Right atrium auricular region (tissue), 2 donors: ENCODE measurements around the gene ERGIC1. TPM values are rescaled to one million over a fixed set of nuclear protein-coding genes. Genes with fewer than 3 reads are reported as not detected.

ENCODE experiments used
- DNase-seq: peaks from one replicate; pipeline ENCODE4 v3.0.0-alpha.2; 2019; ENCODE audit warnings: low spot score
- H3K27ac ChIP-seq, 2 donors: fragments of 200-600 bp; sonication (generic); 1 replicate in 1 of 2; 2 replicates in 1 of 2; pipeline ENCODE4 v1.5.1; 2016 to 2019
- H3K27me3 ChIP-seq, 2 donors: fragments of 200-600 bp; sonication (generic); one replicate each; pipeline versions ENCODE4 v1.5.1 to v1.6.0; 2017 to 2019
- H3K36me3 ChIP-seq: fragments of 200-600 bp; sonication (generic); one replicate; pipeline ENCODE4 v1.5.1; 2016
- H3K4me1 ChIP-seq, 2 donors: fragments of 200-600 bp; sonication (generic); one replicate each; pipeline versions ENCODE4 v1.5.1 to v1.6.0; 2017 to 2019
- H3K4me3 ChIP-seq, 2 donors: fragments of 200-600 bp; sonication (generic); 1 replicate in 1 of 2; 2 replicates in 1 of 2; pipeline ENCODE4 v1.5.1; 2017 to 2019; ENCODE audit warnings: mild to moderate bottlenecking in 1 of 2, moderate library complexity in 1 of 2
- H3K9me3 ChIP-seq, 2 donors: fragments of 200-600 bp; sonication (generic); one replicate each; pipeline ENCODE4 v1.5.1; 2019
- CTCF ChIP-seq, 2 donors: fragments of 200-600 bp; sonication (generic); IDR thresholded peaks; one replicate each; pipeline ENCODE4 v1.5.1; 2019; ENCODE audit warnings: antibody characterized with exemption in 2 of 2
- total RNA-seq, 2 donors: library from RNA; depleted of rRNA; stranded (reverse); fragments of >200 nt; gene quantifications; one replicate each; pipeline ENCODE4 v1.1.0, GENCODE V29; 2016

Gene ERGIC1
- total RNA-seq, 2 donors from 2014 or later, result 70.7 to 113 TPM

- no peaks in the 10 kb centered on the region for H3K27me3 ChIP-seq
- H3K27ac ChIP-seq, result peak overlapping the region; percentile 72 to 77
- no peak overlapping the region for H3K4me3 ChIP-seq
- DNase-seq, result no peak
- H3K36me3 ChIP-seq, result no peaks in the 10 kb centered on the region
- H3K4me1 ChIP-seq, result peaks cover 0 to 26% of the 10 kb centered on the region in 2 donors
- H3K9me3 ChIP-seq, result no peaks in the 10 kb centered on the region
- no peak for TF ChIP-seq CTCF (IDR thresholded peaks at IDR 0.05)
These were observed 45.1 kb downstream of the ERGIC1 start for GRCh38 chr5:172878933-172879752.

- TF ChIP-seq CTCF (IDR thresholded peaks at IDR 0.05), result no peak
- no peak for DNase-seq
- H3K4me3 ChIP-seq, result no peak overlapping the region
- peaks cover 0 to 44% of the 10 kb centered on the region in 2 donors for H3K4me1 ChIP-seq
- no peaks in the 10 kb centered on the region for H3K9me3 ChIP-seq
- H3K36me3 ChIP-seq, result no peaks in the 10 kb centered on the region
- no peaks in the 10 kb centered on the region for H3K27me3 ChIP-seq
- H3K27ac ChIP-seq, result peak overlapping the region; percentile 5 to 19
These were observed 47.8 kb downstream of the ERGIC1 start for GRCh38 chr5:172881691-172882370.

- no peak overlapping the region for H3K4me3 ChIP-seq
- H3K36me3 ChIP-seq, result no peaks in the 10 kb centered on the region
- DNase-seq, result no peak
- no peaks in the 10 kb centered on the region for H3K9me3 ChIP-seq
- peaks cover 0 to 51% of the 10 kb centered on the region in 2 donors for H3K4me1 ChIP-seq
- no peak overlapping the region for H3K27ac ChIP-seq
- no peaks in the 10 kb centered on the region for H3K27me3 ChIP-seq
- TF ChIP-seq CTCF (IDR thresholded peaks at IDR 0.05), result no peak
These were observed 49.0 kb downstream of the ERGIC1 start for GRCh38 chr5:172883066-172883465.

GRCh38 chr5:172885597-172886340 lies 51.7 kb downstream of the ERGIC1 start:
- peak overlapping the region in 1 of 2 donors; percentile 66 for H3K27ac ChIP-seq
- peaks cover 17% of the 10 kb centered on the region for H3K36me3 ChIP-seq
- H3K4me1 ChIP-seq, result peaks cover 0 to 37% of the 10 kb centered on the region in 2 donors
- no peak for DNase-seq
- no peaks in the 10 kb centered on the region for H3K27me3 ChIP-seq
- H3K9me3 ChIP-seq, result no peaks in the 10 kb centered on the region
- no peak for TF ChIP-seq CTCF (IDR thresholded peaks at IDR 0.05)
- H3K4me3 ChIP-seq, result no peak overlapping the region

- no peak for TF ChIP-seq CTCF (IDR thresholded peaks at IDR 0.05)
These were observed 52.4 kb downstream of the ERGIC1 start for GRCh38 chr5:172886476-172886875.

More at GRCh38 chr5:172886476-172886875, 52.4 kb downstream of the ERGIC1 start:
- Histone ChIP-seq H3K9me3 (no peaks in the 10 kb centered on the region), H3K27me3 (no peaks in the 10 kb centered on the region), H3K4me3 (no peak overlapping the region), H3K27ac (peak overlapping the region in 1 of 2 donors; percentile 66), H3K36me3 (peaks cover 17% of the 10 kb centered on the region), H3K4me1 (peaks cover 0 to 44% of the 10 kb centered on the region in 2 donors)
- DNase-seq, result no peak
